Measurements from ENCODE around the gene ADAMTS17. TPM values are rescaled to one million over a fixed set of nuclear protein-coding genes. Genes with fewer than 3 reads are reported as not detected.

ADAMTS17 gene
- total RNA-seq, 1 experiment from 2014 or later: 1.8 TPM

GRCh38 chr15:100005013-100005412 lies 336.8 kb downstream of the ADAMTS17 start (continued):
- TF ChIP-seq ETV6 (CRISPR knock-in tag; IDR thresholded peaks at IDR 0.05): no peak

- no peak for ATAC-seq
- H3K4me1 Mint-ChIP-seq: peaks cover 9% of the 10 kb centered on the region
- H3K4me3 Mint-ChIP-seq: no peak overlapping the region
- no peaks in the 10 kb centered on the region for H3K36me3 Mint-ChIP-seq
- CTCF ChIA-PET: no interaction called here
- no peak for TF ChIP-seq FOXP1 (CRISPR knock-in tag; IDR thresholded peaks at IDR 0.05; ENCODE audit: borderline replicate concordance)
- TF ChIP-seq GABPB1 (CRISPR knock-in tag; IDR thresholded peaks at IDR 0.05): no peak
- no peak for TF ChIP-seq ZNF281 (CRISPR knock-in tag; IDR thresholded peaks at IDR 0.05)
- TF ChIP-seq ZNF317 (CRISPR knock-in tag; IDR thresholded peaks at IDR 0.05; ENCODE audit: borderline replicate concordance, low read depth): no peak
- TF ChIP-seq RELA (CRISPR knock-in tag; IDR thresholded peaks at IDR 0.05; ENCODE audit: borderline replicate concordance): no peak
- TF ChIP-seq CTCF (IDR thresholded peaks at IDR 0.05): no peak
- no peak for TF ChIP-seq ZNF138 (CRISPR knock-in tag; conservative IDR thresholded peaks at IDR 0.05)
- TF ChIP-seq NR1H2 (CRISPR knock-in tag; IDR thresholded peaks at IDR 0.05): no peak
- no peak for TF ChIP-seq ATF6 (CRISPR knock-in tag; IDR thresholded peaks at IDR 0.05)
- no peak for TF ChIP-seq SP1 (CRISPR knock-in tag; conservative IDR thresholded peaks at IDR 0.05)
- TF ChIP-seq TP53 (CRISPR knock-in tag; IDR thresholded peaks at IDR 0.05): no peak
- TF ChIP-seq CBFB (CRISPR knock-in tag; IDR thresholded peaks at IDR 0.05; ENCODE audit: low read depth): no peak
- no peak for TF ChIP-seq ZBTB21 (CRISPR knock-in tag; IDR thresholded peaks at IDR 0.05; ENCODE audit: borderline replicate concordance)
- no peak for TF ChIP-seq MAX (CRISPR knock-in tag; IDR thresholded peaks at IDR 0.05)
- TF ChIP-seq CDX4 (CRISPR knock-in tag; IDR thresholded peaks at IDR 0.05; ENCODE audit: borderline replicate concordance): no peak
- TF ChIP-seq IRF1 (CRISPR knock-in tag; IDR thresholded peaks at IDR 0.05): no peak
- TF ChIP-seq E2F5 (CRISPR knock-in tag; IDR thresholded peaks at IDR 0.05): no peak
- no peak for TF ChIP-seq ATF1 (CRISPR knock-in tag; IDR thresholded peaks at IDR 0.05)
- POLR2A ChIA-PET: no interaction called here
- peaks cover 3% of the 10 kb centered on the region for H3K9me3 Mint-ChIP-seq
- no peaks in the 10 kb centered on the region for H3K27me3 Mint-ChIP-seq (ENCODE audit: low read depth)
- no peak overlapping the region for H3K27ac Mint-ChIP-seq
- no peak for DNase-seq (ENCODE audit: low spot score)
These were observed 338.8 kb downstream of the ADAMTS17 start for GRCh38 chr15:100002787-100003536.
